Body of pancreas (tissue), 4 donors: ENCODE results near the gene SCEL.
"Not testable (repeated sequence)": the region's sequence is repeated elsewhere in the genome, so short reads cannot be mapped to it uniquely, and the experiment has no call there.

Experiments
- CTCF ChIP-seq, 7 experiments: fragments of 450-650 bp in 4 of 7; fragments of 200-600 bp in 3 of 7; sonication (generic) in 3 of 7; IDR thresholded peaks; one replicate each; pipeline ENCODE4 v1.5.1; 2016 to 2019; ENCODE audit warnings: antibody characterized with exemption in 7 of 7
- POLR2A ChIP-seq, 3 donors: fragments of 450-650 bp; IDR thresholded peaks; one replicate each; pipeline ENCODE4 v1.6.1; 2016; ENCODE audit warnings: antibody characterized with exemption in 3 of 3, mild to moderate bottlenecking in 2 of 3

DNA sequence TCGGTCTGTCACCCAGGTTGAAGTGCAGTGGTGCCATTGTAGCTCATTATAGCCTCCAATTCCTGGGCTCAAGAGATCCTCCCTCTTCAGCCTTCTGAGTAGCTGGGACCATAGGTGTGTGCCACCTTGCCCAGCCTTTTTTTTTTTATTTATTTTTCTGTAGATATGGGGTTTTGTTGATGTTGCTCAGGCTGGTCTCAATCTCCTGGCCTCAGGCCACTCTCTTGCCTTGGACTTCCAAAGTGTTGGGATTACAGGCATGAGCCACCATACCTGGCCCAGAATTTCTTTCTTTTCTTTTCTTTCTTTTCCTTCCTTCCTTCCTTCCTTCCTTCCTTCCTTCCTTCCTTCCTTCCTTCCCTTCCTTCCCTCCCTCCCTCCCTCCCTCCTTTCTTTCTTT is 16.1 kb upstream of the SCEL start:
- not testable (repeated sequence) for TF ChIP-seq CTCF, POLR2A (IDR thresholded peaks at IDR 0.05)
